GM18511 (cell line): ENCODE results near the gene TMEM179.
"Not testable (repeated sequence)": the region's sequence is repeated elsewhere in the genome, so short reads cannot be mapped to it uniquely, and the experiment has no call there.

Experiments
- ATAC-seq: cut with Tn5 transposase; IDR thresholded peaks from one replicate; pipeline ENCODE4 v1.9.1; 2021; ENCODE audit warnings: mild to moderate bottlenecking, moderate library complexity; ENCODE audit not compliant: unreplicated experiment

The TMEM179 gene

DNA sequence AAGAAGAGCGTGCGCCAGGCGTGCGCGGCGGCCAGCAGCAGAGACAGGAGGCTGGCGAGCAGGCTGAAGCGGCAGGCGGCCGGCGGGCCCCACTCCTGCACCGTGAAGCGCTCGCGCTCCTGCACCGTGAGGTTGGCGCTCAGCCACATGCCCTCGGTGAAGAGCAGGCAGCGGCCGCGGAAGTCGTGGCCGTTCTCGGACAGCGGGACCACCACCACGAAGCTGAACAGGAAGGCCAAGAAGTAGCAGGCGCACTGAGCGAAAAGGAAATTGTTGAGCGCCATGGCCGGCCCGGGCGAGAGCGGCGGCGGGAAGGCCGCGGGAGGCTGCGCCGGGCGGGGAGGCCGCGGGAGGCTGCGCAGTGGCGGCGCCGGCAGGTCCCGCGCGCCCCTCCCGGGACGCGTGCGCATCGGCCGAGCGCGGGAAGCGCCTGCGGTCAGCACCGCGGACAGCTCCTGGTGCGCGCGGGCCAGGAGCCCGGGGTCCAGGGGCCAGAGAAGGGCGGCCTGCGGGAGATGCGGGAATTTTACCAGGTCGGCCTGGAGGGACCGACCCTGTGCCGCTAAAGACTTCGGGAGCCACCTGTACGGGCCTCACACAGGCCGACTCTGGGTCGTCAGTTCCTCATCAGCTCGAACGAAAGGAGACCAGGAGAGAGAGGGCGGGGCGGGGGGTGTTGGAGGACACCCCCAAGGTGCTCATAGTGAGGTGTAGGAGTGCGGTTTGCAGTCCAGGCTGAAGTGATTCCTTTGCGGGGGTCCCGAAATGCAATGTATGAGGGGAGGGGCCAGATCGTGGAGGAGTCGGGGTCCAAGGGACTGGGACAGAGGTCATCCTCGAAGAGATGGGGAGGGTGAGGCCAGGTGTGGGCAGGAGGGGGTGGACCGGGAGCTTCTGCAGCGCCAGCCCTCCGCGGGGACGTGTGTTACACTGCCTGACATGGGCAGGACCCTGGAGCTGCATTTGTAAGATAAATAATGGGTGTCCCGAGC, at the start of gene TMEM179:
Gene TMEM179 (minus strand): TSS at position 315 of the 992 bp plus-strand sequence. CDS start 31 bp downstream, at position 284.
- ATAC-seq = no peak

DNA sequence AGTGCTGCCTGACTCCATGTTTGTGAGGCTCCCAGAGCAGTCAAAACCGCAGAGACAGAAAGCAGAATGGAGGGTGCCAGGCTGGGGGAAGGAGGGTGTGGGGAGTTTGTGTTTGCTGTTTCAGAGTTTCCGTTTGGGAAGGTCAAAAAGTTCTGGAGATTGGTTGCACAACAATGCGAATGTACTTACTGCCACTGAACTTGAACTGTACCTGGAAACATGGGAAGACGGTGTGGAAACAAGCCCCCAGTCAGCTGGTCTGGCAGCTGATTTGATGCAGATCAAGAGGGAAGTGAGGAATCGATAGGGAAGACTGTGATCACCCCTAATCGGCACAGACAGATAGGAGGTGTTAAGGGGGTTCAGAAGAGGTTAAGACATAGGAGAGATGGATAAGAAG, 49.5 kb upstream of the TMEM179 start:
- ATAC-seq = no peak

DNA sequence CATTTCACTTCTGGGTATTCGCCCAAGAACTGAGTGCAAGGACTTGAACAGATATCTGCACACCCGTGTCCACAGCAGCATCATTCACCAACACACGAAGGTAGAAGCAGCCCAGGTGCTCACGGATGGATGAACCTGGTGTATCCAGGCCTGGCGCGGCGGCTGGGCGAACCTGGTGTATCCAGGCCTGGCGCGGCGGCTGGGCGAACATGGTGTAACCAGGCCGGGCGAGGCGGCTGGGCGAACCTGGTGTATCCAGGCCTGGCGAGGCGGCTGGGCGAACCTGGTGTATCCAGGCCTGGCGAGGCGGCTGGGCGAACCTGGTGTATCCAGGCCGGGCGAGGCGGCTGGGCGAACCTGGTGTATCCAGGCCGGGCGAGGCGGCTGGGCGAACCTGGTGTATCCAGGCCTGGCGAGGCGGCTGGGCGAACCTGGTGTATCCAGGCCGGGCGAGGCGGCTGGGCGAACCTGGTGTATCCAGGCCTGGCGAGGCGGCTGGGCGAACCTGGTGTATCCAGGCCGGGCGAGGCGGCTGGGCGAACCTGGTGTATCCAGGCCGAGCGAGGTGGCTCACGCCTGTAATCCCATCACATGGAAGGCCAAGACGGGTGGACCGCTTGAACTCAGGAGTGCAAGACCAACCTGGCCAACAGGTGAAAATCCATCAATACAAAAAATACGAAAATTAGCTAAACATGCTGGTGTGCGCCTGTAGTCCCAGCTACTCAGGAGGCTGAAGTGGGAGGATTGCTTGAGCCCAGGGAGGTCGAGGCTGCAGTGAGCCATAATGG, 48.8 kb upstream of the TMEM179 start:
- ATAC-seq = not testable (repeated sequence)

DNA sequence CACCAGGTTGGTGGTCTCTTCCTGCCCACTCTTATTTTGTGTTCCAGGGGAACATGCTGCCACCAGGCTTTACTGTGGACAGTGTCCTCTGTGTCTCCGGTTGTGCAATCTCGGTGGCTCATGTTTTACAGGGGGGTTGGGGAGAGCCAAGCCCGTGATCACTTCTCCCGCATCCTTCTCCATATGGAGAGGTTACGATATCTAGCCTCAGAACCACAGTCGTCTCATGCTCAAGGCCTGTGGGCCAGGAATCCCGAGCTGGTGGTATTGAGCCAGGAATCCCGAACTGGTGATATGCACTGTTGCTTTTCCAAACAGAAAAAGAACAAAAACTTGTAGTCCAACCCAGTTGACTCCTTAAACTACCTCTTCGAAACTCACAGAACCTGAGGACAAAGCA, 47.8 kb upstream of the TMEM179 start:
- ATAC-seq = no peak

DNA sequence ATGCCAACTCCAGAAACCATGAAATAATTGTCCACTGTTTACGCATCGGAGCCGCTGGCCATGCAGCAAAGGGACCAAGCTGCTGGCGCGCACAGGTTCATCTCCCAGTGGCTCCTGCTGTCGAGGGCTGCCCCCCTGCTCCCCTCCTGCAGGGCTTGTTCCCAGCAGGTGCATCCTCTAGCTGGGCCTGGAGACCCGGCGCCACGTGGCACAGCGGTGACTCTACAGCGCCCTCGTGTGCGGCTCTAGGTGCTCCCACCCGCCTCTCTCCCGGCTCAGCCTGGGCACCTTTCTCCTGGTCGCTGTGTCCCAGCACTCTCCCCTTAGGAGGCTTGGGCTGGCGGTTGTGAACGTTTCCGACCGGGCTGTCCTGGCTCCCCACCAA, 47.3 kb upstream of the TMEM179 start:
- ATAC-seq = no peak

DNA sequence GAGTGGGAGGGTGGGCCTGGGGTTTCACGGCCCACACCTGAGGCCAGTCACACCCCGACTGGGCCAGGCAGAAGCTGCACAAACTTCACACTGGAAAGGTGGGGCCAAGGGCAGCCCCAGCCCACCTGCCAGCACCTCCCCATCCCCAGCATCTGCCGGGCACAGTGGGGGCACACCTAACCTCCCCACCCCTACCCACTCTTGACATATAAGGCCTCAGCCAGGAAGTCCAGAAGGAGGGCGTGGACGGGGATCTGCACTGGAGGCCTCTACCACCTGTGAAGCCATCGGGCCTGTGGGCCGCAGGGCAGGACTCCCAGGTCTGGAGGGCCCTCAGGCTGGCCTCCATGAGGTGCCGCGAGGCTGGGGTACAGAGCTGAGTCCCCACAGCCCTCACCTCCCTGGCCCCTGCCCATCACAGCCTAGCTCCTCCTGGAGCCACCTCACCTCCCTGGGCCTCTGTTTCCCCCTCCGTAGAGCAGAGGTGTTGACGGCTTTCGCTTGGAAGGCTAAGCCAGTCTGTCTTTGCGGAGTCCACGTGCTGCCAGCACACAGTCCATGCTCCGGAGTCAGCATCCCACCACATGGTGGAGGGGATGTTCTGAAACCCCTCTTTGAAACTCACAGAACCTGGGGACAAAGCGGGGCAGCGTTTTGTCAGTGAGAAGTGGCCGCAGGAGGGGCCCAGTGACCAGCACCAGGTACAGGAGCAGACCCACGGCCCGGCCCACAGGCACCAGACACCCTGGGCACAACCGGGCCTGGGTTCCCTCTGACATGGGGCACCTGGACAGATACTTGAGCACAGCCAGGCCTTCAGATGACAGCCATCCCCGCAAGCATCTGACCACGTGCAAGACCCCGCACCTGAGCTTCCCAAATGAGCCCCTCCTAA, 46.7 kb upstream of the TMEM179 start:
- no peak for ATAC-seq

DNA sequence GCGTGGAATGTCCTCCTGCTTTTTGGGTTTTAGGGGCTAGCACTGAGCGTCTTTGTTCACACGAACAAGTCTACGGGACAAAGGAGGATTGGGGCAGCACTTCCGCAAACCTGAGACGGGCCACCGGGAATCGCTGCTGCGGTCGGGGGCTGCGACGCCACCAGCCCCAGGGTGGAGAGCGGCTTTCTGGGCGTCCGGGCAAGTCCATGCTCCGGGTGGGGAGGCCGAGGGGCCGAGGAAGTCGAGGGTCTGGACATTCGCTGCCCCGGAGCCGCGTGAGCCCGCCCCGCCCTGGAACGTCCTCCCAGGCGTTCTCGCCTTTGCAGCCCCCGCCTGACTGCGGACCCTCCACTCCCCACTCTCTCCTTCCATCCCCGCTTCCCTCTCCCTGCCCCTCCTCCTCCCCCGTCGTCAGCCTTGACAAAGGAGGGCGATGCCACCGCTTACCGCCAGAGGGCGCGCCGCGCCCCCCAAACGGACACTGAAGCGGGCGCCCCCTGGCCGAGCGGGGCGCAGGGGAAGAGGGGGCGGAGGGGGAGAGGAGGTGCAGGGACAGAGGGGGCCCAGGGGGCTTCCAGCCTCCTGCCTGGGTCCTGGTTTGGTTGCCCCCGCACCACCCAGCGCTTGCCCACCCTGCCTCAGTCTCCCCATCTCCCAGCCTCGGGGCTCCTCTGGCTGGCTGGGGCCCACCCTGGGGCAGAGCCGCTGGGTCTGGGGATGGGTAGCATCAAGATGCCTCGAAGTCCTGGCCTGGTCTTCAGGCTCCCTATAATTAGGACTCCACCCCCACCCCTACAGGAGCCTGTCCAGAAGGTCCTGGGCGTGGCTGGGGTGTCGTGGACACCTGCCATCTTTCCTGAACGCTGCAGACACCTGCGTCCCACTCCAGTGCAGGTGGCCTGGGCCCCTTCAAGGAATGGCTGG, 45.7 kb upstream of the TMEM179 start:
- peak; percentile 68 for ATAC-seq

DNA sequence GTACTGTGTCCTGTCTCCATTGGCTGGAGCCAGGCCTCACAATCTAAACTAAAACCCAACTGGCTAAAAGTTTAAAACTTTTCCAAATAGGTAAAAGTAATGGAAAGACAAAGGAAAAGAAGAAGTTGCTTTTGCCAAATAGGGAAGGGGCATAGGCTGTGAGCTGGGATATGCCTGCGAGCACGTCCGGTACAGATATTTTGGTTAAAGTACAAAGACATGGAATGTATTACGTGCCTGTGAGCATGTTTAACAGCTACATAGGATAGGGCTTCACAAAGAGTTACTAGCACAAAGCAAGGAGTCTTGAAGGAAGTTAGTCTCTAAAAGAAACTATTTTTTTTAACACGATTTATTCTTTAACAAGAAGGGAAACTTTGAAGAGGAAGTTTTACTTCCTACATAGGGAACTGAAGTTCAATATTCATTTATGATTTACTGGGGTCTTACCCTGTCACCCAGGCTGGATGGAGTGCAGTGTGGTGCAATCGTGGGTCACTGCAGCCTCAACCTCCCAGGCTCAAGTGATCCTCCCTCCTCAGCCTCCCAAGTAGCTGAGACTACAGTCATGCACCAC, 43.0 kb upstream of the TMEM179 start:
- ATAC-seq = no peak

DNA sequence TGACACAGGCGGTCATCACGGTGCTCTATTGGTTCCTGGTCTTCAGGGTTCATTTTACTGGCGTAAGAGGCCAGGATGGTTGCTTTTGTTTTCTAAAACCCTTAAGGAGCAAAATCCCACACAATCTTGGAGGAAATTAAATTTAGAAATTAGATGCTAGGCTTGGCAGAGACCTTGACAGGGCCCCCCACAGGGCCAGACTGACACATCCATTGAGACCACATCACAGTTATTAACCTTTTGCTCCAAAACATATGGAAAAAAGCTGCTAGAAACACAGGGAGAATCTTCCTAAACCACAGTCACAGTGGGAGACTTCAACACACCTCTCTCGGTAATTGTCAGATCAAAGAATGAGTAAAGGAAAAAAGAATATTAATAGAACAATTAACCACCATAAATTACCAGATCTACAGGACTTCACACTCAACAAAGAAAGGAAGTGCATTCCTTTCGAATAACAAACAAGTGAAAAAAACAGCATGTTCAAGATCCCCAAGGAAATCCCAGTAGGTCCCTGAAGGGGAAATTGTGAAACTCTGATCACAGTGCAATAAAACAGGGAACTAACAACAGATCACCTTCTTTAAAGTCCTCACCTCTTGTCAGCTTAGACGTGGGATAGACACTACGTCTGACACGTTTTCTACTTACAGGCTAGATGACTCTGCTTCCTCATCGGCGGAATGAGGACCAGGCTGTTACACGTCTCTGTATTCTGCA, 40.2 kb upstream of the TMEM179 start:
- no peak for ATAC-seq

DNA sequence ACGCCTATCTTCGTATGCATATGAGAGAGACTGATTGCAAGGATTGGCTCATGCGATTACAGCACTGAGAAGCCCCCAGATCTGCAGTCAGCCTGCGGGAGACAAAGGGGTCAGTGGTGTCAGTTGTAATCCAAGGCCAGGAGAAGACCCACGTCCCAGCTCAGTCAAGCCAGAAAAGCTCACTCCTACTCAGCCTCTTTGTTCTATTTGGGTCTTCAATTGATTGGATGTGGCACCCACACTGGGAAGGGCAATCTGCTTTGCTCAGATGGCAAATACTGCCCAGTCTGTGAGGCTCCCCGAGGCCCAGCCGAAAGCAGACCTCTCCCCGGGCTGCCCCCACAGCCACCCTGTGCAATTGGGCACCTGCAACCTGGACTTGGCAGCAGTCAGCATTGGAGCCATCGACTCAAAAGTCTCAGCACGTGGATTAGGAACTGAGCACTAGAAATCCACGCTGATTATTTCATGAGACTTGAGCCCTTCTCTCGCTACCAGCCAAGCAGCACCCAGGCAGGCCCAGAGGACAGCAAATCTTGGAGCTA, 39.6 kb upstream of the TMEM179 start:
- ATAC-seq = no peak

DNA sequence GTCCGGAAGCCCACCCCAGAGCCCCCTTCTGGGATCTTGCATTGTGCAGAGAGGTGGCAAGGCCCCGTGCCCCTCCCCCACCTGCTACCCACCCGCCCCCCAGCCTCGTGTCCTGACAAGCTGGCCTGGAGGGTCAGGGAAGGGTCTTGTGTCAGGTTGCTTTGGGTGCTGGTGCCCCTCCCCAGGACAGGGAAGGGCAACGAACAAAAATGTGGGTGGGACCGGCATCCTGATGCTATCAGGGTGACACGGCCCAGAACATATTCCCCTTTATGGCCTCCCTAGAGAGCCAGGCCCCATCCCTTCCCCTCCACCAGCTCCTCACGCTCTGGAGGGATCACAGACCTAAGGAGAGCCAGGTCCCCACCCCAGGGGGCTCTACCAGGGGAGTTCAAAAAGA, 38.7 kb upstream of the TMEM179 start:
- ATAC-seq = no peak

DNA sequence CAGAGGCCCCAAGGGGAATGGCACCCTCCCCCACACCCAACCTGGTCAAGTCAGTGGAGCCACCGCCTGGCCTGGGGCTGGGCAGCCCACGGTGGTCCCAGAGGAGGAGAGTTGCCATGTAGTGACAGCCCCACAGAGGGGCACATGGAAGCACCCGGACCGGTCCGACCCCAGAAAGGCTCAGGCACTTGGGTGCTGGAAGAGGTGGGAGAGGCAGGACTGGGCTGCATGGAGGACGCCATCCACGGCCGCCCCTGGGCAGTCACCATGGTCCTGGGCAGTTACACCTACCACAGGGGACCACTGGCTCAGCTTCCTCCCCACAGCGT, 37.9 kb upstream of the TMEM179 start:
- ATAC-seq = no peak

DNA sequence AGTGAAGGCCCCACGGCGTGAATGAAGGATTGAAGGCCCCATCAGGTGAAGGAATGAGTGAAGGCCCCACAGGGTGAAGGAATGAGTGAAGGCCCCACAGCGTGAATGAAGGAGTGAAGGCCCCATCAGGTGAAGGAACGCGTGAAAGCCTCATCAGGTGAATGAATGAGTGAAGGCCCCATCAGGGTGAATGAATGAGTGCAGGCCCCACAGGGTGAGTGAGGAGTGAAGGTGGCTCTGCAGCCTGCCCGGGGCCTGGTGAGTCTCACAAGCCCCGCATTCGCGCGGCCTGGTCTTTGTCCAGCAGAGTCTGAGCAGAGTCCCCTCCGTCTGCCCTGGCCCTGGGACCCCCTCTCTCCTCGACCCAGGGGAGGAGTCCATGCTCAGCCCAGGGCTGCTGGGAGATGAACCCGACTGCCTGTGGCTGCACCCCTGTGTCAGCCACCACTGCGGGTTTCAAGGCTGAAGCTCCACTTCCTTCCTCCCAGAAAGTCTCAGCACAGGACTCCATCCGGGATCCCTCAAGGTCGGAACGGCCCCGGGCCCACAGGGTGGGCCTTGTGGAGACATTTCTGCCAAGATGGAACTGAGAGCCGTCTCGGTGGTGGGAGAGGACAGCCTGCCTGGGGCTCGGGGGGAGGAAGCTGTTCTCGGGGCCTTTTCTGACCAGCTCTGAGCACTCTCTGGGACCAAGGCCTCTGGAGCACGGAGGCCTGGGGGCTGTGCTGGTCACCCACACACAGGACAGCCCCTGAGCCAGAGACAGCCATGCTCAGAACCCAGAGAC, 37.4 kb upstream of the TMEM179 start:
- ATAC-seq = no peak

DNA sequence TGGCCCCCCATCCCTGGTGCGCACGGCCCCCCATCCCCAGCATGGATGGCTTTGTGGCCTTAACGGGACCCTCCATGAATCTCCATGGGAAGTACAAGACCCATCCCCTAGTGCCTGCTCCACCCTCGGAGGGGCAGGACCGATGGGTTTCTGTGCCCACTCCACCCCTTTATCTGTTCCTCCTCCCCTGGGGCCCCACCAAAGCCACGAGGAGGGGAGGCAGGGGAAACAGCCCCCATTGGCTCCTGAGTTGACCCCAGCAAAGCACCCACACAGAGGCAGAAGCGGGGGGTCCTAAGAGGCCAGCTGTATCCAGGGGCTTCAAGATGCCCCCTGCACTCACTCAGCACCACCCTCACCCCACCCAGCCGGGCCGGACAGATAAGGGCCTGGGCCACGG, 36.1 kb upstream of the TMEM179 start:
- ATAC-seq = no peak

DNA sequence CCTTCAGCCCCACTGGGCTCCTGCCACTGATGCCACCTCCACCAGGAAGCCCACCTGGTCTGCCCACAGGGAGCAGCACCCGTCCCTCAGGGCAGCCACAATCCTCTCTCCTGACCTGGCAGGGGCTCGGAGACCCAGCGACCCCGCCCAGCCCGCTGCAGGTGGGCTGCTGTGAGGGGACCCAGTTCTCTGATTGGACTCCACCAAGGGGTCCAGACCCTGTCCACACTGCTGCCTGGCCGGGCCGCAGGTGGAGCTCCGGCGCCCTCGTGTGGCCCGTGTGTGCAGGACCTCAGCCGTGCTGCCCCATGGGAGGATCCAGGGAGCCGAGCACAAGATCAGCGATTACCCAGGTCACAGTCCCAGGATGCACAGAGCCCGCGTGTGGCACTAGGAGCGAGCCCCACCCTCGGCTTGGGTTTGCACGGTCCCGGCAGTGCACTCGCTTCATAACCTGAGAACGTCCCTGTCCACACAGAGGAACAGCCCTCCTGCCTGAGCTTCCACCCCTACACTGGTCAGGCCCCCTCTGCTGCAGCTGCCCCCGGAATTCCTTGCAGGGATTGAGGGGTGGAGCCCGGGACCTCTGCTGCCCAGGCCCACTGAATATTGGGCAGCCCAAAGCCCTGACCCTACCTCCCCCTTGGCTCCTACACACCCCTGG, 35.4 kb upstream of the TMEM179 start:
- ATAC-seq = no peak

DNA sequence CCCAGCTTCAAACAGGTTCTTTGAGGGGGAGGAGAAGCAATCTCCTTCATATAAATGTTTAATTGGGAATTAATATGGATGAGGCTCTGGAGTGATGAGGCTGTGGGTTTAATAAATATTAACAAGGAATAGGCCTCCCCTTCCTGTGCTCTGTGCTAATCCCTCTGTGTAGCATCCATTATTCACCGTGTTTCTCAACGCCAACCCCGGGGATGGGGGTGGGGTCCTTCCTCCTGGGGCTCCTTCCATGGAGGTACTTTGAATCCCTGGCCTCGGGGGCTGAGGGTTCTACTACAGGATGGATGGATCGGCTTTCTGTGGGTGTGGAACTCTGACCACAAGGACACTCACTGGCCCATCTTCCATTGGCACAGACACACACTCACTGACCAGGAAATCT, 34.9 kb upstream of the TMEM179 start:
- ATAC-seq = no peak

DNA sequence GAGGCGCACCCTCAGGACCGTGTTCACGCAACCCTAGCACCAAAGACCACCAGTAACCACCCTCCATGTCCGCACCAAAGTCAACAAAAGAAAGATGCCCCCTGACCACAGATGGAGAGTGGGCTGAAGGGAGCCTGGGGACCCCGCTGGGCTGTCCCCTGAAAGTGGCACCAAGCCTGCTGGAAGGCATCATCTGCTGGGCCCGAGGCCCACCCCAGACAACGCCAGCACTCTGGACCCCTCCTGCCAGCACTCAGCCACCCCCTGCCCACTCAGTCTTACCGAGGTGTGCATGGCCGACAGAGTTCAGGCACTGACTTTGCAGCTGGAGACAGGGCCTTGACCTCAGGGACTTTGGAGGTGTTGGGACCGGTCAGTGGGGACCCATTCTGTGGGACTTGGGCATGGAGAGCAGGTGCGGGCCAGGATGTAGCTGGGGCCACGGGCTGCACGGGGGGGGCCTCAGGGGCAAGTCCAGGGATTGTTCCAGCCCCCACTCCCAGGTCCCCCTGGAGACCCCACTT, 34.4 kb upstream of the TMEM179 start:
- no peak for ATAC-seq
